IMR-90 (cell line): Measurements from ENCODE around the gene HLA-C. TPM values are rescaled to one million over a fixed set of nuclear protein-coding genes. Genes with fewer than 3 reads are reported as not detected.

Source experiments
- ATAC-seq: fragments of 200-7000 bp; cut with Tn5 transposase; 2 replicates; pipeline ENCODE4 v1.9.1; 2020; ENCODE audit warnings: low read depth, mild to moderate bottlenecking, moderate library complexity
- BruUV-seq: library from RNA; stranded (reverse); fragments of 400-500 nt; replicated peaks from 2 replicates; lab custom pipeline; 2021; lab: Mats Ljungman, UMichigan
- CTCF ChIA-PET: fragments of 300-600 bp; formaldehyde crosslinking; extraction: SDS; loops from one replicate; lab custom pipeline; 2021; ENCODE audit warnings: antibody characterized with exemption; lab: Yijun Ruan, JAX
- POLR2A ChIA-PET: fragments of 300-600 bp; sonication (Branson Sonifier 250); formaldehyde crosslinking; loops from one replicate; lab custom pipeline; 2022; ENCODE audit warnings: antibody characterized with exemption; ENCODE audit not compliant: unreplicated experiment; lab: Charles Lee
- DNase-seq: peaks from one replicate; pipeline ENCODE4 v3.0.0; 2013
- H2AFZ ChIP-seq: replicated peaks from 2 replicates; pipeline ENCODE3; 2013; ENCODE audit warnings: low read length, mild to moderate bottlenecking; ENCODE audit not compliant: poor library complexity
- H2AK5ac ChIP-seq: 2 replicates; pipeline ENCODE4 v1.6.1; 2013; ENCODE audit warnings: low read depth, low read length, inconsistent platforms
- H2AK9ac ChIP-seq: replicated peaks from 2 replicates; pipeline ENCODE3; 2013; ENCODE audit warnings: mild to moderate bottlenecking, low read depth, low read length, moderate library complexity; ENCODE audit not compliant: poor library complexity
- H2BK120ac ChIP-seq: 2 replicates; pipeline ENCODE4 v1.6.1; 2013; ENCODE audit warnings: low read depth, low read length, inconsistent platforms
- H2BK15ac ChIP-seq: 3 replicates; pipeline ENCODE4 v1.6.1; 2013; ENCODE audit warnings: low read depth, low read length, inconsistent platforms
- H2BK20ac ChIP-seq: 2 replicates; pipeline ENCODE4 v1.6.1; 2013; ENCODE audit warnings: low read depth, mild to moderate bottlenecking, inconsistent platforms, low read length, moderate library complexity
- H2BK5ac ChIP-seq: 2 replicates; pipeline ENCODE4 v1.6.1; 2013; ENCODE audit warnings: mild to moderate bottlenecking, low read depth, low read length, inconsistent platforms; ENCODE audit not compliant: poor library complexity, severe bottlenecking
- H3K14ac ChIP-seq: replicated peaks from 2 replicates; pipeline ENCODE4 v1.6.1; 2013; ENCODE audit warnings: low read depth, low read length, inconsistent platforms
- H3K18ac ChIP-seq: 2 replicates; pipeline ENCODE4 v1.6.1; 2013; ENCODE audit warnings: low read depth, low read length, control low read depth
- H3K23ac ChIP-seq: 2 replicates; pipeline ENCODE4 v1.6.1; 2013; ENCODE audit warnings: low read depth, low read length, inconsistent platforms
- H3K27ac ChIP-seq: 2 replicates; pipeline ENCODE4 v1.5.1; 2013; ENCODE audit warnings: mild to moderate bottlenecking, control low read depth, low read length; ENCODE audit not compliant: insufficient read depth
- H3K27me3 ChIP-seq: 2 replicates; pipeline ENCODE4 v1.6.1; 2013; ENCODE audit warnings: low read length; ENCODE audit not compliant: control insufficient read depth, insufficient read depth
- H3K36me3 ChIP-seq: 2 replicates; pipeline ENCODE4 v1.6.1; 2013; ENCODE audit warnings: low read length, mixed read lengths; ENCODE audit not compliant: control insufficient read depth, insufficient read depth
- H3K4ac ChIP-seq: 2 replicates; pipeline ENCODE4 v1.6.1; 2013; ENCODE audit warnings: low read depth, low read length, inconsistent platforms
- H3K4me1 ChIP-seq: 2 replicates; pipeline ENCODE4 v1.6.1; 2013; ENCODE audit warnings: low read length, mixed read lengths; ENCODE audit not compliant: control insufficient read depth, insufficient read depth
- H3K4me2 ChIP-seq: 2 replicates; pipeline ENCODE4 v1.6.1; 2013; ENCODE audit warnings: low read depth, mild to moderate bottlenecking, control low read depth, low read length, moderate library complexity
- H3K4me3 ChIP-seq: 2 replicates; pipeline ENCODE4 v1.5.1; 2013; ENCODE audit warnings: low read depth, mild to moderate bottlenecking, control low read depth, low read length, moderate library complexity; ENCODE audit not compliant: insufficient read depth
- H3K56ac ChIP-seq: 2 replicates; pipeline ENCODE4 v1.6.1; 2013; ENCODE audit warnings: low read length, inconsistent platforms; ENCODE audit not compliant: insufficient read depth; ENCODE audit errors: extremely low read depth
- H3K79me1 ChIP-seq, 2 experiments: 2 replicates each; pipeline ENCODE4 v1.6.1; 2013; ENCODE audit warnings: low read length in 2 of 2, inconsistent platforms in 1 of 2, low read depth in 1 of 2
- H3K9ac ChIP-seq: 2 replicates; pipeline ENCODE4 v1.6.1; 2013; ENCODE audit warnings: low read depth, low read length, control low read depth
- H3K9me1 ChIP-seq: 2 replicates; pipeline ENCODE4 v1.6.1; 2013; ENCODE audit warnings: low read length, inconsistent platforms; ENCODE audit not compliant: insufficient read depth
- H3K9me3 ChIP-seq: 2 replicates; pipeline ENCODE4 v1.6.1; 2013; ENCODE audit warnings: low read length; ENCODE audit not compliant: control insufficient read depth, insufficient read depth
- H4K20me1 ChIP-seq: 2 replicates; pipeline ENCODE4 v1.6.1; 2013; ENCODE audit warnings: low read length, inconsistent platforms; ENCODE audit not compliant: insufficient read depth
- H4K5ac ChIP-seq: 2 replicates; pipeline ENCODE4 v1.6.1; 2013; ENCODE audit warnings: mild to moderate bottlenecking, low read depth, low read length, control low read depth
- H4K8ac ChIP-seq, 2 experiments: 2 replicates each; pipeline ENCODE4 v1.6.1; 2013; ENCODE audit warnings: low read depth in 2 of 2, low read length in 2 of 2, control low read depth in 1 of 2, inconsistent platforms in 1 of 2
- H4K91ac ChIP-seq: 2 replicates; pipeline ENCODE4 v1.6.1; 2013; ENCODE audit warnings: low read depth, low read length, inconsistent platforms; ENCODE audit not compliant: insufficient read depth
- RFX5 ChIP-seq: IDR thresholded peaks from 2 replicates; pipeline ENCODE4 v1.8.0; 2012; ENCODE audit warnings: low read depth, mild to moderate bottlenecking, low read length, moderate library complexity
- WGBS, 2 experiments: methylation state at CpG; one replicate each; pipeline versions ENCODE4 v1.1.5 to v1.1.7; 2013; ENCODE audit warnings: missing lambda C conversion rate in 2 of 2; ENCODE audit not compliant: insufficient read length in 1 of 2; ENCODE audit errors: extremely low coverage in 2 of 2; 5-methylcytosine and 5-hydroxymethylcytosine counted together
- dilution Hi-C: fragments of 300-500 bp; cut with HindIII; formaldehyde crosslinking; loops from one replicate; pipeline ENCODE4 v1.14.3; 2018; ENCODE audit warnings: low sequenced_read_pairs; ENCODE audit not compliant: unreplicated experiment
- in situ Hi-C: fragments of 300-500 bp; cut with MboI; formaldehyde crosslinking; loops from 3 replicates; pipeline ENCODE4 v1.14.3; 2019; ENCODE audit warnings: low sequenced_read_pairs, inconsistent platforms, mixed read lengths
- intact Hi-C: fragments of 100-400 bp; cut with micrococcal nuclease; formaldehyde crosslinking; loops from 2 replicates; pipeline ENCODE4 v1.10.0; 2022
- polyA plus RNA-seq, 3 experiments: library from polyadenylated mRNA; depleted of rRNA; stranded (reverse); fragments of >200 nt; gene quantifications; 2 replicates each; pipeline ENCODE4 v1.2.3, GENCODE V29; 2012; ENCODE audit warnings: low replicate concordance in 1 of 3
- total RNA-seq: library from RNA; depleted of rRNA; stranded (reverse); fragments of >200 nt; gene quantifications from 2 replicates; pipeline ENCODE4 v1.2.3, GENCODE V29; 2012

The HLA-C gene
- total and polyA plus RNA-seq, 2 of the 4 experiments (the other 2 are of a cell fraction), result 8.8 to 87.3 TPM

- H4K8ac ChIP-seq, result no peak overlapping the region
- CTCF ChIA-PET, result no interaction called here
- ATAC-seq, result no peak
These were observed 28.9 kb upstream of the HLA-C start for GRCh38 chr6:31300797-31301196.

More at GRCh38 chr6:31300797-31301196, 28.9 kb upstream of the HLA-C start:
- Histone ChIP-seq H3K9me3 (no peaks in the 10 kb centered on the region), H3K9ac (no peak overlapping the region), H2AK5ac (no peak overlapping the region), H3K36me3 (no peaks in the 10 kb centered on the region), H3K4me3 (no peak overlapping the region), H3K27me3 (peaks cover 9% of the 10 kb centered on the region), H3K9me1 (no peaks in the 10 kb centered on the region), H4K91ac (no peak overlapping the region), H3K18ac (no peak overlapping the region), H3K56ac (no peak overlapping the region), H4K5ac (no peak overlapping the region), H2AFZ (no peak overlapping the region), H2BK20ac (no peak overlapping the region), H3K4me1 (no peaks in the 10 kb centered on the region), H3K27ac (no peak overlapping the region), H4K20me1 (no peaks in the 10 kb centered on the region), H3K4me2 (no peak overlapping the region), H3K79me1 (no peaks in the 10 kb centered on the region), H2BK120ac (no peak overlapping the region), H2BK15ac (no peak overlapping the region), H3K4ac (no peak overlapping the region), H2BK5ac (no peak overlapping the region), H3K14ac (no peak overlapping the region), H3K23ac (no peak overlapping the region), H2AK9ac (no peak overlapping the region)
- WGBS, 2 experiments, result no CpG with 5 or more reads among the region's 4 CpGs
- intact Hi-C loops (no loop called here), dilution Hi-C loops (no loop called here), in situ Hi-C loops (no loop called here)
- no TSS peak for BruUV-seq
- no peak for DNase-seq
- POLR2A ChIA-PET, result no interaction called here
- no peak for TF ChIP-seq RFX5
